IPS-18a (cell line): Measurements from ENCODE around the gene NDEL1.

ENCODE experiments used
- H3K27ac ChIP-seq: one replicate; pipeline ENCODE4 v1.5.1; 2013; ENCODE audit warnings: low read length
- H3K27me3 ChIP-seq: one replicate; pipeline ENCODE4 v1.6.1; 2013; ENCODE audit warnings: mild to moderate bottlenecking, low read length; ENCODE audit not compliant: control insufficient read depth, insufficient read depth
- H3K36me3 ChIP-seq: one replicate; pipeline ENCODE4 v1.6.1; 2013; ENCODE audit warnings: low read depth, low read length; ENCODE audit not compliant: control insufficient read depth
- H3K4me1 ChIP-seq: one replicate; pipeline ENCODE4 v1.6.1; 2013; ENCODE audit warnings: low read depth, low read length; ENCODE audit not compliant: control insufficient read depth
- H3K4me3 ChIP-seq: one replicate; pipeline ENCODE4 v1.5.1; 2013; ENCODE audit warnings: low read length
- H3K9ac ChIP-seq: one replicate; pipeline ENCODE4 v1.6.1; 2013; ENCODE audit warnings: mild to moderate bottlenecking, low read length, moderate library complexity
- H3K9me3 ChIP-seq: one replicate; pipeline ENCODE4 v1.6.1; 2013; ENCODE audit warnings: low read depth, low read length; ENCODE audit not compliant: control insufficient read depth

Gene NDEL1

GRCh38 chr17:8470447-8471047 is 34.9 kb downstream of the NDEL1 start:
- Histone ChIP-seq H3K4me1 (no peaks in the 10 kb centered on the region), H3K9ac (no peak overlapping the region), H3K27ac (no peak overlapping the region), H3K27me3 (no peaks in the 10 kb centered on the region), H3K9me3 (no peaks in the 10 kb centered on the region), H3K36me3 (peaks cover 25% of the 10 kb centered on the region), H3K4me3 (no peak overlapping the region)

- H3K4me1 ChIP-seq = no peaks in the 10 kb centered on the region
- no peak overlapping the region for H3K4me3 ChIP-seq
- H3K36me3 ChIP-seq = peaks cover 46% of the 10 kb centered on the region
- no peaks in the 10 kb centered on the region for H3K27me3 ChIP-seq
- no peak overlapping the region for H3K9ac ChIP-seq
- H3K9me3 ChIP-seq = no peaks in the 10 kb centered on the region
- no peak overlapping the region for H3K27ac ChIP-seq
These were observed 37.0 kb downstream of the NDEL1 start for GRCh38 chr17:8472663-8473062.

- Histone ChIP-seq H3K36me3 (peaks cover 50% of the 10 kb centered on the region), H3K27me3 (no peaks in the 10 kb centered on the region), H3K4me3 (no peak overlapping the region), H3K9ac (no peak overlapping the region), H3K9me3 (no peaks in the 10 kb centered on the region), H3K4me1 (no peaks in the 10 kb centered on the region), H3K27ac (no peak overlapping the region)
These were observed 37.9 kb downstream of the NDEL1 start for GRCh38 chr17:8473451-8474192.

- H3K36me3 ChIP-seq = peaks cover 63% of the 10 kb centered on the region
- H3K4me3 ChIP-seq = no peak overlapping the region
- H3K9ac ChIP-seq = no peak overlapping the region
These were observed 39.1 kb downstream of the NDEL1 start for GRCh38 chr17:8474826-8475225.

GRCh38 chr17:8475227-8475626 is 39.5 kb downstream of the NDEL1 start:
- no peaks in the 10 kb centered on the region for H3K4me1 ChIP-seq
- H3K4me3 ChIP-seq = no peak overlapping the region
- H3K36me3 ChIP-seq = peaks cover 67% of the 10 kb centered on the region
- H3K27ac ChIP-seq = no peak overlapping the region
- H3K9ac ChIP-seq = no peak overlapping the region
- H3K27me3 ChIP-seq = no peaks in the 10 kb centered on the region
- H3K9me3 ChIP-seq = no peaks in the 10 kb centered on the region

More at GRCh38 chr17:8474826-8475225, 39.1 kb downstream of the NDEL1 start:
- no peaks in the 10 kb centered on the region for H3K27me3 ChIP-seq
- no peak overlapping the region for H3K27ac ChIP-seq
- no peaks in the 10 kb centered on the region for H3K9me3 ChIP-seq
- H3K4me1 ChIP-seq = no peaks in the 10 kb centered on the region

GRCh38 chr17:8475781-8476180 is 40.1 kb downstream of the NDEL1 start:
- H3K4me1 ChIP-seq = no peaks in the 10 kb centered on the region
- H3K4me3 ChIP-seq = no peak overlapping the region
- H3K27me3 ChIP-seq = no peaks in the 10 kb centered on the region
- no peaks in the 10 kb centered on the region for H3K9me3 ChIP-seq
- no peak overlapping the region for H3K9ac ChIP-seq
- H3K27ac ChIP-seq = no peak overlapping the region
- peaks cover 72% of the 10 kb centered on the region for H3K36me3 ChIP-seq

- Histone ChIP-seq H3K27ac (no peak overlapping the region), H3K4me3 (no peak overlapping the region), H3K9me3 (no peaks in the 10 kb centered on the region), H3K9ac (no peak overlapping the region), H3K27me3 (no peaks in the 10 kb centered on the region), H3K4me1 (no peaks in the 10 kb centered on the region), H3K36me3 (peaks cover 82% of the 10 kb centered on the region)
These were observed 41.1 kb downstream of the NDEL1 start for GRCh38 chr17:8476741-8477140.

- no peak overlapping the region for H3K9ac ChIP-seq
- no peak overlapping the region for H3K4me3 ChIP-seq
- no peak overlapping the region for H3K27ac ChIP-seq
- H3K36me3 ChIP-seq = peaks cover 86% of the 10 kb centered on the region
- H3K27me3 ChIP-seq = no peaks in the 10 kb centered on the region
- no peaks in the 10 kb centered on the region for H3K4me1 ChIP-seq
- H3K9me3 ChIP-seq = no peaks in the 10 kb centered on the region
These were observed 41.5 kb downstream of the NDEL1 start for GRCh38 chr17:8477171-8477570.

GRCh38 chr17:8477715-8478441 is 42.2 kb downstream of the NDEL1 start:
- no peak overlapping the region for H3K4me3 ChIP-seq
- no peaks in the 10 kb centered on the region for H3K9me3 ChIP-seq
- no peak overlapping the region for H3K9ac ChIP-seq
- H3K27me3 ChIP-seq = no peaks in the 10 kb centered on the region
- no peaks in the 10 kb centered on the region for H3K4me1 ChIP-seq
- no peak overlapping the region for H3K27ac ChIP-seq
- peaks cover 93% of the 10 kb centered on the region for H3K36me3 ChIP-seq

GRCh38 chr17:8479431-8479947 is 43.8 kb downstream of the NDEL1 start:
- no peaks in the 10 kb centered on the region for H3K9me3 ChIP-seq
- H3K27me3 ChIP-seq = no peaks in the 10 kb centered on the region
- no peak overlapping the region for H3K27ac ChIP-seq
- peaks cover 98% of the 10 kb centered on the region for H3K36me3 ChIP-seq
- no peak overlapping the region for H3K4me3 ChIP-seq
- H3K4me1 ChIP-seq = no peaks in the 10 kb centered on the region
- H3K9ac ChIP-seq = no peak overlapping the region

GRCh38 chr17:8480011-8480976 is 44.6 kb downstream of the NDEL1 start:
- H3K9ac ChIP-seq = no peak overlapping the region
- no peaks in the 10 kb centered on the region for H3K9me3 ChIP-seq
- H3K27ac ChIP-seq = no peak overlapping the region
- H3K36me3 ChIP-seq = peaks cover 97% of the 10 kb centered on the region
- no peak overlapping the region for H3K4me3 ChIP-seq
- H3K27me3 ChIP-seq = no peaks in the 10 kb centered on the region
- H3K4me1 ChIP-seq = no peaks in the 10 kb centered on the region
